Psoas muscle (tissue), 8 donors: Measurements from ENCODE around the gene CTF1. TPM values are rescaled to one million over a fixed set of nuclear protein-coding genes. Genes with fewer than 3 reads are reported as not detected.

Source experiments
- ATAC-seq, 4 donors: fragments of 200-7000 bp; cut with Tn5 transposase; one replicate each; pipeline ENCODE4 v1.9.1; 2020; ENCODE audit warnings: moderate library complexity in 3 of 4, mild to moderate bottlenecking in 2 of 4
- DNase-seq, 2 donors: peaks; one replicate each; pipeline ENCODE4 v3.0.0-alpha.2; 2020
- H3K27ac ChIP-seq: fragments of 200-600 bp; one replicate; pipeline ENCODE4 v1.8.0; 2022
- H3K27me3 ChIP-seq, 3 donors: fragments of 200-600 bp in 1 of 3; one replicate each; pipeline versions ENCODE4 v1.6.1 to v1.8.0; 2013 to 2022; ENCODE audit warnings: low read length in 2 of 3, mild to moderate bottlenecking in 2 of 3, moderate library complexity in 1 of 3; ENCODE audit not compliant: insufficient read depth in 3 of 3
- H3K36me3 ChIP-seq, 2 donors: fragments of 200-600 bp in 1 of 2; one replicate each; pipeline versions ENCODE4 v1.6.1 to v1.8.0; 2013 to 2022; ENCODE audit warnings: low read depth in 1 of 2, mild to moderate bottlenecking in 1 of 2, moderate library complexity in 1 of 2; ENCODE audit not compliant: insufficient read depth in 1 of 2
- H3K4me1 ChIP-seq: fragments of 200-600 bp; one replicate; pipeline ENCODE4 v1.8.0; 2022
- H3K4me3 ChIP-seq: fragments of 200-600 bp; one replicate; pipeline ENCODE4 v1.8.0; 2022; ENCODE audit warnings: mild to moderate bottlenecking
- H3K9me3 ChIP-seq: fragments of 200-600 bp; one replicate; pipeline ENCODE4 v1.8.0; 2022
- CTCF ChIP-seq: fragments of 200-600 bp; IDR thresholded peaks from one replicate; pipeline ENCODE4 v1.8.0; 2022; ENCODE audit warnings: antibody characterized with exemption
- WGBS, 3 donors: extraction: QIAGEN DNeasy Blood & Tissue Kit; methylation state at CpG; one replicate each; pipeline versions ENCODE4 v1.1.6 to v1.1.7; 2013; 5-methylcytosine and 5-hydroxymethylcytosine counted together
- intact Hi-C, 2 donors: fragments of 100-400 bp; cut with DNase I; formaldehyde crosslinking; loops; one replicate each; pipeline versions ENCODE4 v1.11.0 to v1.14.2; 2022
- polyA plus RNA-seq, 3 donors: library from polyadenylated mRNA; stranded (reverse); fragments of 200-250 nt; gene quantifications; one replicate each; pipeline ENCODE4 v1.2.3, GENCODE V29; 2013
- total RNA-seq, 4 donors: library from RNA; stranded (reverse); fragmentation: NEBNext Ultra II Directional in 2 of 4; extraction: Animal tissue kit (Norgen Biotek cat#: 25700) in 2 of 4; gene quantifications; one replicate each; pipeline versions ENCODE4 v1.2.1 to v1.2.4, GENCODE V29; 2021 to 2023
- donor health status: healthy with polysubstance abuse.
- donor health status: DM: no; HTN: no; CAD: no; lungs with moderate emphysema.
- donor health status: Bipolar disorder and iron deficiency.
- donor health status: healthy.
- donor health status: DM: yes; HTN: yes; CAD: no.
- donor health status: DM: no; HTN: no; CAD: no.
- donor health status: DM: no; HTN: no; CAD: no.
- donor health status: DM: yes; HTN: yes; CAD: no.

CTF1 gene
- total and polyA plus RNA-seq, 7 donors, result 4.9 to 16.6 (median 8.5) TPM

- Histone ChIP-seq H3K27me3 (no peaks in the 10 kb centered on the region), H3K36me3 (no peaks in the 10 kb centered on the region), H3K9me3 (no peaks in the 10 kb centered on the region), H3K4me3 (peak overlapping the region; percentile 81), H3K27ac (peak overlapping the region; percentile 86), H3K4me1 (peaks cover 7% of the 10 kb centered on the region)
- intact Hi-C loops, result no loop called here
- ATAC-seq, result peak; percentile 83 to 88 (median 84)
- no peak for TF ChIP-seq CTCF
- WGBS, 3 donors, result 0% methylated on average over 42 of the region's 42 CpGs
- DNase-seq, result peak; percentile 100
Observed at GRCh38 chr16:30922420-30922959, 26.1 kb downstream of the CTF1 start.

- H3K36me3 ChIP-seq, result no peaks in the 10 kb centered on the region
- H3K27ac ChIP-seq, result peak overlapping the region; percentile 86
- peak; percentile 80 to 82 (median 81) for ATAC-seq
- TF ChIP-seq CTCF, result no peak
- no peaks in the 10 kb centered on the region for H3K27me3 ChIP-seq
- peak; percentile 100 for DNase-seq
- peak overlapping the region; percentile 81 for H3K4me3 ChIP-seq
- no peaks in the 10 kb centered on the region for H3K9me3 ChIP-seq
- H3K4me1 ChIP-seq, result peaks cover 7% of the 10 kb centered on the region
- intact Hi-C loops, result no loop called here
- 0 to 1% (median 0%) methylated on average over 32 to 33 of the region's 33 CpGs for WGBS, 3 donors
Observed at GRCh38 chr16:30922960-30923535, 26.6 kb downstream of the CTF1 start.

GRCh38 chr16:30923554-30924075 is 27.2 kb downstream of the CTF1 start, which contains the start of gene FBXL19:
Gene FBXL19, plus strand, starts transcription at chr16:30923572. Its CDS starts 2,183 bp downstream, at chr16:30925755.
- intact Hi-C loops, result no loop called here
- no peaks in the 10 kb centered on the region for H3K27me3 ChIP-seq
- WGBS, 3 donors, result 0 to 1% (median 1%) methylated on average over 2 to 31 of the region's 31 CpGs
- peak within 1 kb of the TSS; percentile 81 for H3K4me3 ChIP-seq
- peak within 1 kb of the TSS; percentile 86 for H3K27ac ChIP-seq
- peak; percentile 53 to 77 for DNase-seq
- no peaks in the 10 kb centered on the region for H3K9me3 ChIP-seq
- peaks cover 7% of the 10 kb centered on the region for H3K4me1 ChIP-seq
- H3K36me3 ChIP-seq, result no peaks in the 10 kb centered on the region
- ATAC-seq, result no peak
- TF ChIP-seq CTCF, result no peak

GRCh38 chr16:30924076-30924912 is 27.9 kb downstream of the CTF1 start:
- Histone ChIP-seq H3K36me3 (no peaks in the 10 kb centered on the region), H3K27ac (peak overlapping the region; percentile 58), H3K27me3 (no peaks in the 10 kb centered on the region), H3K4me1 (peaks cover 7% of the 10 kb centered on the region), H3K4me3 (peak overlapping the region; percentile 81), H3K9me3 (no peaks in the 10 kb centered on the region)
- peak in 1 of 2 donors; percentile 67 for DNase-seq
- intact Hi-C loops, result no loop called here
- ATAC-seq, result no peak
- TF ChIP-seq CTCF, result no peak
- WGBS, 3 donors, result 5 to 21% (median 11%) methylated on average over 11 to 53 of the region's 53 CpGs
